ENCODE measurements around the gene NXPH1.

- no peak for TF ChIP-seq POLR2A (IDR thresholded peaks at IDR 0.05; ENCODE audit: low read depth, low read length)
- TF ChIP-seq TAF1 (IDR thresholded peaks at IDR 0.05; ENCODE audit: low read depth, low read length): no peak
These were observed 281.4 kb downstream of the NXPH1 start for GRCh38 chr7:8714791-8715190.
